Suppressor macrophage (primary cell): ENCODE results near the gene CCS.
"Not testable (repeated sequence)": the region's sequence is repeated elsewhere in the genome, so short reads cannot be mapped to it uniquely, and the experiment has no call there.

Experiments
- DNase-seq, 4 experiments: peaks; one replicate each; pipeline ENCODE4 v3.0.0-alpha.2; 2020 to 2022
- total RNA-seq, 17 experiments: gene quantifications; one replicate each; lab custom pipeline; 2026; ENCODE audit warnings: mixed read lengths in 6 of 17, inconsistent platforms in 3 of 17; lab: John Stamatoyannopoulos, UW

Gene CCS, protein sequence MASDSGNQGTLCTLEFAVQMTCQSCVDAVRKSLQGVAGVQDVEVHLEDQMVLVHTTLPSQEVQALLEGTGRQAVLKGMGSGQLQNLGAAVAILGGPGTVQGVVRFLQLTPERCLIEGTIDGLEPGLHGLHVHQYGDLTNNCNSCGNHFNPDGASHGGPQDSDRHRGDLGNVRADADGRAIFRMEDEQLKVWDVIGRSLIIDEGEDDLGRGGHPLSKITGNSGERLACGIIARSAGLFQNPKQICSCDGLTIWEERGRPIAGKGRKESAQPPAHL
- total RNA-seq, result 4.2 to 20.8 (median 11.0) reads per million in 17 experiments

GRCh38 chr11:66592457-66593302 lies at the start of gene CCS, which contains the start of gene CCDC87:
CCS (plus strand) TSS chr11:66593185; CDS start chr11:66593262, 77 bp downstream.
CCDC87 (minus strand) TSS chr11:66593063; CDS start chr11:66593015, 48 bp downstream.
- peak; percentile 98 to 99 (median 98) for DNase-seq

GRCh38 chr11:66543263-66544107 lies 49.5 kb upstream of the CCS start:
- DNase-seq, result peak; percentile 14 to 68 (median 47)

DNA sequence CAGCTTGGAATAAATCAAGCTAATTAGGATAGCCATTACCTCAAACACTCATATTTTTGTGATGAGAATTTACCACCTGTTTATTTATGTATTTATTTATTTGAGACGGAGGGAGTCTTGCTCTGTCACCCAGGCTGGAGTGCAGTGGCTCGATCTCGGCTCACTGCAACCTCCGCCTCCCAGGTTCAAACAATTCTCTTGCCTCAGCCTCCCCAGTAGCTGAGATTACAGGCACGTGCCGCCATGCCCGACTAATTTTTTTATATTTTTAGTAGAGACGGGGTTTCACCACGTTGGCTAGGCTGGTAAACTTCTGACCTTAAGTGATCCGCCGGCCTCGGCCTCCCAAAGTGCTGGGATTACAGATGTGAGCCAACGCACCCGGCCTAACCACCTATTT lies 48.0 kb upstream of the CCS start:
- DNase-seq, result not testable (repeated sequence)

DNA sequence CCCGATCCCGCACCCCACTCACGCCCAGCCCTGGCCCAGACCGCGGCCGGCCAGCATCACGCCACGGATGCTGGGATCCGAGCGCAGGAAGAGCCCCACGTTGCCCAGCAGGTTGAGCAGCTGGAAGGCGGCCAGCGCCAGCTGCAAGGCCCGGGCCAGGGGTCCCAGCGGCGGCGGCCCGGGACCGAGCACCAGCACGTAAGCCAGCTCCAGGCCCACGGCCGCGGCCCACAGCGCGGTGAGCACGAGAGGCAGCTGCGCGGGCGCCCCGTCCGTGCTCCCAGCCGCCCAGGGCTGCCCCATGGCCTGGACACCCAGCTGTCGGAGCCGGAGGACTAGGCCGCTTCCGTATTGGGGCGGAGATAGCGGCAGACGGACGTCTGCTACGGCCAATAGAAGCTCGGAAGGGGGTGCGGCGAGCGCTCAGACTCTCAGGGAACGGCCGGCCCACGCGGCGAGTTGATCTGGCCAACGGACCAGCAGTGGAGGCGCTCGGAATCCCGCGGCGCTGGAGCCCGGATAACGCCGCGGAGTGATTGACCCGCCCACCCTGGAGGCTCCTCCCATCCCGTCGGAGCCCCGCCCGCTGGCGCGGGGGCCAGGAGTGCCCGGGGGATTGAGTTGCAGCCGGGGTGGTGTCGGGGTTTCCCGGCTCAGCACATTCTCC lies 47.2 kb upstream of the CCS start, which contains the start of gene ZDHHC24:
TSS of gene ZDHHC24 (minus strand) at position 348 of the 667 bp plus-strand sequence. CDS start at position 303, 45 bp downstream.
- DNase-seq, result peak; percentile 99 to 100 (median 100)

DNA sequence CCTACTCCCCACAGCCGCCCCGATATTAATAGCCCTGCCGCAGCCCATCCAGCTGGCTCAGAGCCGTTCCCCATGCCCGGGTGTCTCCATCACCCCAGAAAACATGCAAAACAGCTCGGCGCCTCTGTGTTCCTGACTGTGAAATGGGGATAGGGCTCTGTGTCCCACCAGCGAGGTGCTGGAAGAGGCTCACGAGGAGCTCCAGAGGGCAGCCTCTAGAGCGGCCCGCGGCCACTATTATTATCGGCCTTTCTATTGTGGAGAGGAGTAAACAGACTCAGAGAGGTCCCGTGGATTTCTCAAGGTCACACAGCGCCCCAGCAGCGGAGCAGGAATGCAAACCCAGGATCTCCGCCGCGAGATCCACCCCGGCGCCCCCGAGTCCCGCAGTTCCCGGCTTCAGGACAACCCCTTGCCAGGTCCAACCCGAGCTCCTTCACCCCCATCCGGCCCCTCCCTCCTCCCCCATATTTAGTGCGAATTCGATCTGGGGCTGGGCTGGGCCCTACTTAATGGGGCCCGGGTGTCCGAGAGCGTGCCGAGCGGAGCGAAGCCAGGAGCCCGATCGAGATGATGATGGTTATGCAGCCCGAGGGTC lies 46.5 kb upstream of the CCS start, which contains the start of gene ACTN3:
TSS of gene ACTN3 (plus strand) at position 536 of the 598 bp plus-strand sequence. CDS start at position 571, 35 bp downstream.
- no peak for DNase-seq

- no peak for DNase-seq
These were observed 45.9 kb upstream of the CCS start for GRCh38 chr11:66546966-66547661.

DNA sequence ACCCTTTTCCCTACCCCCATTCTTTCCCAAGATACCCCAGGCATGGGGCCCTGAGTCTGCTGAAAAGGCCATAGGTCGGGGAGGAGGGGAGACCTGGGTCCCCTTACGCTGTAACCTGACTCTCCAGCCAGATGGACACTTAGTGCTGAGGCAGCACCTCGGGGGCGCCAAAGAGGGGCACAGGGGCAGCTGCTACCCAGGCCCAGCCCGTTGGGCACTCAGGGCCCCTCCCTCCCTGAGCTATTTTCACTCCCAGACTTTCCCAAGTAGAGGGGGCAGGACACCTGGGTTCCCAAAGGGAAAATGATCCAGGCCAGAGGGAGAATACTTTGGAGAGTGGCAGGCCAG lies 45.3 kb upstream of the CCS start:
- DNase-seq, result no peak

GRCh38 chr11:66548041-66548440 lies 44.9 kb upstream of the CCS start:
- no peak for DNase-seq

- DNase-seq, result no peak
These were observed 44.0 kb upstream of the CCS start for GRCh38 chr11:66548774-66549630.

DNA sequence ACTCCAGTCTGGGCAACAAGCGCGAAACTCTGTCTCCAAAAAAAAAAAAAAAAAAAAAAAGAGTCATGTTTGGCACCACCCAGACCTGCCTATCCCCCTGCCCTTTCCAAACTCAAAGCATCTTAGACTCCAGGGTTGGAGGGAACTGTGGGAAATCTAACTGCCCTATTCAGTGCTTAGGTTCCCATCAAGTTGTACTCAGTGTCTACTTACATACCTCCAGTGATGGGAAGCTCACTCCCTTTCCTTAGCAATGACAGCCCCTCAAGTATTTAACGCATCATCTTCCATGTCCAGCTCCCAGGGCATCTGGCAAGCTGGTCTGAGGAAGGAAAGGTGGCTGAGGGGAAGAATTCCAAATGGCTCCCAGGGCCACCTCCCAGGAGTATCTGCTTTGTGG lies 43.3 kb upstream of the CCS start:
- DNase-seq, result no peak

DNA sequence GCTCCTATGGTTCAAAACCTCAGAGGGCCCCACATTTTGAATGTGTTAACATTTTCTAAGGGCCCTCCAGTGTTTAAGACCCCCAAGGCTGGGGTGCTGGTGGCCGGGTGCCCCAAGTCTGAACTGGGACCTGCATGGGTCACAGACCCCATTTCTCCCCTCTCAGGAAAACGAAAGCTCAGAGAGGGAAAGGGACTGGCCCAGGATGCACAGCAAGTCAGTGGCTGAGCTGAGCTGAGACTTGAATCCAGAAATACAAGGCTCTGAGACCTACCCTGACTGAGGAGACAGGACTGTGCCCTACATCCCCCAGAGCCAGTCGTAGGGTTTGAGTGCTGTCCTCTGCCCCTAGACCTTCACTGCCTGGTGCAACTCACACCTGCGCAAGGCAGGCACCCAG lies 42.1 kb upstream of the CCS start:
- no peak for DNase-seq

- DNase-seq, result no peak
These were observed 38.4 kb upstream of the CCS start for GRCh38 chr11:66554602-66555001.

DNA sequence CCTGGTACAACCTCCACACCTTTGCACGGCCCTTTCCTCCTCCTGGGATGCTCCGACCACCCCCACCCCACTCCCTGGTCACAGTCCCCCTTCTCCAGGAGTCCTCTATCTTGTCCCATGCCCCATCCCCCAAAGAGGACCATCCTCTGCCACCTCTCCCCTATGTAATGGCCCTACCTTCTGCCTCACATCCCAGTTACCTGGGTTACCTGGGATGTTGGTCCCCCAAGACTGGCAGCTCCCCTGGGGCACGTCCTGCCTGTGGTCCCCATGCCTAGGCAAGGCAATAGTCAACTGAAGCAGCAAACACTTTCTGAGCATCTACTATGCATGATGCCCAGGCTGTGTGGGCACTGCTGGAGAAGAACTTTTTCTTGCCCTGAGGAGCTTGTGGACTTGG lies 37.6 kb upstream of the CCS start:
- DNase-seq, result no peak

DNA sequence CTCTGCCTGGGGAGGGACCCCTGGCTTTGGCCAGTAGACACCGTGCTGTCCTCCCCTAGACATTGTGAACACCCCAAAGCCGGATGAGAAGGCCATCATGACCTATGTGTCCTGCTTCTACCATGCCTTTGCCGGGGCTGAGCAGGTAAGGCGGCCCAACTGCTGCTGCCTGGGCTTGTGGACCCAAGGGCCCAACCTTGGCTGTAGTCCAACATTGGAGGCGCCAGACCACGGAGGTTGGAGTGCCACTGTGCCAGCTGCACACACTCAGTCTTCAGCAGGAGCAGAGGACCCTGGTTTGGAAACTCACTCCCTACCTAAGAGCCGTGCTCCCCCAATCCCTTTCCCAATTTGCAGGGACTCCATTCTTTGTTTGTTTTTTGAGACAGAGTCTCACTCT lies 36.9 kb upstream of the CCS start:
- no peak for DNase-seq

- DNase-seq, result no peak
These were observed 35.2 kb upstream of the CCS start for GRCh38 chr11:66557733-66558326.

GRCh38 chr11:66559142-66559865 lies 33.7 kb upstream of the CCS start:
- peak in 2 of 4 experiments; percentile 23 to 29 for DNase-seq

DNA sequence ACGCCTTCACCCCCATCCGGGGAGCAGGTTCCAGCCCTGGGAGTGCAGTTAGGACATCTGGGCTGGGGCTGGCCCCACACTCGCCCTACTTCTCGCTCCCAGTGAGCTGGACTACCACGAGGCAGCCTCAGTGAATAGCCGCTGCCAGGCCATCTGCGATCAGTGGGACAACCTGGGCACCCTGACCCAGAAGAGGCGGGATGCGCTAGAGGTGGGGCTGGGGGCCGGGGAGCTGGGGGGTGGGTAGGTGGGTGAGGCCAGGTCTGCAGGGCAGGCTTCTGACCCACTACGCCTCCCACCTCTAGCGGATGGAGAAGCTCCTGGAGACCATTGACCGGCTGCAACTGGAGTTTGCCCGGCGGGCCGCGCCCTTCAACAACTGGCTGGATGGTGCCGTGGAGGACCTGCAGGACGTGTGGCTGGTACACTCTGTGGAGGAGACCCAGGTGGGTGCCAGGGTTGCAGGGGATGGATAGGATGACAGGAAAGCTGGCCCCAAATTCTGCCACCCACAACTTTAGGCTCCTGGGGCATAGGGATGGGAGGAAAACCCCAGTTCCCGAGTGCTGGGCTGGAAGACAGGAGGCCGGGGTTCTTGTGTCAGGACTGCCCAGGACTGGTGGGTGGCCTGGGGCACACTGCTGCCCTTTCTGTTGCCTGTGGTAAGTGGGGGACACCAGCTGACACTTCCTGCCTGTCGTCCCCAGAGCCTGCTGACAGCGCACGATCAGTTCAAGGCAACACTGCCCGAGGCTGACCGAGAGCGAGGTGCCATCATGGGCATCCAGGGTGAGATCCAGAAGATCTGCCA lies 32.9 kb upstream of the CCS start:
- DNase-seq, result no peak
